D341Med (cell line): ENCODE measurements around the gene HEPN1.
A peak's percentile ranks its signal among the peaks of the same experiment; 100 is the strongest.

Source experiments
- DNase-seq: peaks from one replicate; pipeline ENCODE4 v3.0.0; 2012; ENCODE audit warnings: low spot score

Gene HEPN1

GRCh38 chr11:124884869-124885479 lies 34.1 kb upstream of the HEPN1 start:
- DNase-seq, result no peak

GRCh38 chr11:124886476-124886875 lies 32.6 kb upstream of the HEPN1 start:
- no peak for DNase-seq

- peak; percentile 4 for DNase-seq
Observed at GRCh38 chr11:124886978-124887666, 31.9 kb upstream of the HEPN1 start.

- no peak for DNase-seq
Observed at GRCh38 chr11:124887667-124888013, 31.4 kb upstream of the HEPN1 start.

GRCh38 chr11:124889191-124890091 lies 29.6 kb upstream of the HEPN1 start:
- DNase-seq, result peak; percentile 2

GRCh38 chr11:124890151-124890550 lies 28.9 kb upstream of the HEPN1 start:
- peak; percentile 1 for DNase-seq

- peak; percentile 16 for DNase-seq
Observed at GRCh38 chr11:124890683-124891372, 28.2 kb upstream of the HEPN1 start.

- peak; percentile 21 for DNase-seq
Observed at GRCh38 chr11:124891373-124891861, 27.6 kb upstream of the HEPN1 start.

- DNase-seq, result peak; percentile 2
Observed at GRCh38 chr11:124892146-124892545, 26.9 kb upstream of the HEPN1 start.

GRCh38 chr11:124892750-124893454 lies 26.1 kb upstream of the HEPN1 start:
- peak; percentile 2 for DNase-seq

- peak; percentile 5 for DNase-seq
Observed at GRCh38 chr11:124893781-124894401, 25.2 kb upstream of the HEPN1 start.

- DNase-seq, result no peak
Observed at GRCh38 chr11:124894606-124895430, 24.2 kb upstream of the HEPN1 start.

- peak; percentile 14 for DNase-seq
Observed at GRCh38 chr11:124895471-124895971, 23.5 kb upstream of the HEPN1 start.

GRCh38 chr11:124896071-124896750 lies 22.8 kb upstream of the HEPN1 start:
- peak; percentile 8 for DNase-seq

GRCh38 chr11:124896821-124897391 lies 22.1 kb upstream of the HEPN1 start:
- DNase-seq, result peak; percentile 15

GRCh38 chr11:124897674-124898262 lies 21.3 kb upstream of the HEPN1 start, which contains the start of gene ROBO4:
Gene ROBO4, minus strand, starts transcription at chr11:124897865. Its CDS starts 70 bp downstream, at chr11:124897795.
- DNase-seq, result peak; percentile 41

GRCh38 chr11:124898263-124898680 lies 20.8 kb upstream of the HEPN1 start:
- DNase-seq, result peak; percentile 67

- peak; percentile 17 for DNase-seq
Observed at GRCh38 chr11:124898711-124899110, 20.3 kb upstream of the HEPN1 start.
